CD1c-positive myeloid dendritic cell (primary cell): ENCODE results near the gene CEP131.

Source experiments
- DNase-seq: peaks from one replicate; pipeline ENCODE4 v3.0.0-alpha.2; 2016; ENCODE audit errors: extremely low spot score

The CEP131 gene

DNA sequence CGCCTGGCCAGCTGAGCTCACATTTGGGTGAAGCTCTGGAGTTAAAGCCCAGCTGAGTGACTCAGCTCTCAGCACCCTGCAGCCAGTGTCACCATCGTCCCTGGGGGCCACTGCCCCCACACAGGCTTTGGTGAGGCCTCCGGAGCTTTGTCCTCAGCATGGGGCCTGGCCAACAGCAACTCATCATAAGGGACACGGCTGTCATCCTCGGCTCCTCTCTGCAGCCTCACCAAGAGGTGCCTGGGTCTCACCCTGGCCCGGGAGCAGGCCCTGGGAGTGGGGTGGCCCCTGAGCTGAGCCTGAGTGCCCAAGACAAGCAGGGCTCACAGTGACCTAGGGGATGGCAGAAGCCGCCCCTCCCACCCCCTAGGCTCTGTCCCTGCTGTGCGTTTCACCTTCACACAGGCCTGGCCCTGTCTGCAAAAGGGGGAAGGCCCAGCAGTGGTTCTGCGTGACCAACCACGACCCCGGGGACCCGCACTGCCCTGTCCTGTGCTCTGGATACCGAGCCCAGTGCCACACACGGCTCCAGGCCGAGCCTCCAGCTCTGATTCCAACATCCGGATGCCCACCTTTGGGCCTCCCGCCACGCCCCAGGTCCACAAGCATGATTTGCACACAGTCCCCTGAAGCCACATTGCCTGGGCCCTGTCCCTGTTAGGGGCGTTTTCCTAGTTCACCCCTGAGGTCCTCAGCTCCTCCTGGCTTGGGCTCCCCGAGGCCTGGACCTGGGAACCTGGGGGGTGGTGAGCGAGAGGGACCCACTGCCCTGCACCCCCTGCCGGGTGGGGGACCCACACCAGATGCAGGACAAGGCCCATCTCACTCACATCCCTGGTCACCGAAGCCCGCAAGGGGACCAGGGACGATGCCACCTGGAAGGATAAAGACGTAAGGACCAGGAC lies 34.9 kb downstream of the CEP131 start:
- no peak for DNase-seq

DNA sequence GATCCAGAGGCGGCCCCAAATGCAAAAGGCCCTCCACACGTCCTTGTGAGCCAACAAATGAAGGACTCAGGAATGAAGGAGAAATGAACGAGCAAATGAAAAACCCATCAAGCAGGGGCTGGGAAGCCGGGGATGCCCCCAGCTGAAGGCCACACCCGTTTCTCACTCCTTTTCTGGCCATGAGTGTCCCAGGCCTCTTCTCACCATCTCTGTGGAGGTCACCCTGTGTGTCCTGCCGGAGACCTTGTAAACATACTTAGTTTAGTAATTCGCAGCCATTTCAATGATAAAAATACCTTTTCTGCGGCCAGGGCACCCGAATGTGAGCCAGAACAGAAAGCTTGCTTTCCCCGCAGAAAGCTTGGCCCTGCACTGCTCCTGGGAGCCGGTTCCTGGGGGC lies 35.6 kb downstream of the CEP131 start:
- no peak for DNase-seq

DNA sequence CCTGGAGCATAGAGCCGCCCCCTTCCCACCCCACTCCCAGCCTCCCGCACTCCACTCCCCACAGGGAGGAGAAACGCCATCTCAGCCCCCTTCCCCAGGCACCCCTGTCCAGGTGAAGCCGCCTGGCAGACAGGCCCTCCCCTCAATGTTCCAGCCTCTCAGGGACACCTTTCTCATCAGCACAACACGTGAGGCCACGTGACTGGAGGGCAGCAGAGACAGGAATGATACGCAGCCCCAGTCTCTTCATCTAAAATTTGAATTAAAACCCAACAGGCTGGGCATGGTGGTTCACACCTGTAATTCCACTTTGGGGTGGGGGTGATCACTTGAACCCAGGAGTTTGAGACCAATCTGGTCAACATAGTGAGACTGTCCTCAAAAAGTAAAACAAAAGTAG lies 36.6 kb downstream of the CEP131 start:
- no peak for DNase-seq

DNA sequence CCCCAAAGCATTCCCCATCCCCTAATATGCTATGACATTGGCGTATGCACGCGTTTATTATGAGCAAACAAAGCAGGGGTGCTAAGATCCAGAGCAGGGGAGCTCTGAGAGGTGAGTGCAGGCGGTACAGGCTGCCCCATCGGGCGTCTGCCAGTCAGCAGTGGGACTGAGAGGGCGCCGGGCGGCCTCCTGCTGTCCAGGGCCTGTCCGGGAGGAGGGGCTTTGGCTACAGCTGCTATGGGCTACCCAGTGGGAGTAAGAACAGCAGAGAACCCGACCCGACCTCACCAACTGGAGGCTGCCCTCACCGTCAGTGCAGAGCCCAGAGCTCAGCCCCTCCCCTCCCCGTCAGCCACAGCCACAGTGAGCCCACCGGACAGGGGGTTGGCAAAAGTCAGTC lies 38.2 kb downstream of the CEP131 start:
- no peak for DNase-seq

DNA sequence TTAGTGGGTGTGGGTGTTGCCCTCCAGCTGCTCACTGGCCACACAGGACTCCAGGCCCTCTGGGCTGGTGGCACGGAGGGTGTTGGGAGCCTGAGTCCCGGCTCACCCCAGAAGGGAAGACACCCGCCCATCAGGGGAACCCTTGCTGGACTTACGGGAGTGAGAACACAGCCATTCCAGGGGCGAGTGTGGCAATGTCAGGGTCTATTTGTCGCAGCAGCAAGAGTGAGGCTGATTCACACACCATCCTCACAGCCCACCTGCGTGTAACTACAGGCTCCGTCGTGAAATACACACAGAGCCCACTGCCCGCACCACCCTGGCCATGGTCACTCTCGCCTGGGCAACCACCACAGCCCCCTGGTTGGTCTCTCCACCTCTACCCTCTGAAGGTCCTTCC lies 39.0 kb downstream of the CEP131 start:
- no peak for DNase-seq

DNA sequence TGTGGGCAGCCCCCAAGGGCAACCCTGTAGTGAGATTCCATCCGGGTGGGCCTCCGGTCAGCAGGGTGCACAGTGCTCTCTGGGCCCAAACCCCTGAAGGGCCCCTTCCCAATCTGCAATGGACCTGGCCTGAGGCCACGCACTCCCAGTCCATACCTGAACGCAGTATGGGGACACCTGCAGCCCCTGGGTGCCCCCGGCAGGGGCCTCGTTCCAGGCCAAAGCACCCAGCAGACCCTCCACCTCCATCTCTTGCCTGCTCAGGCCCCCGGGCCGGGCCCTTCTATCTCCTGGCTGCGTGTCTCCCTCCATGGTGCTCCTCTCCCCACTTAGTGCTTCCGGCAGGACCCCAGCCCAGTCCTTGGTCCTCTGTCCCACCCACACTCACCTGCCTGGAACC lies 39.4 kb downstream of the CEP131 start:
- no peak for DNase-seq

DNA sequence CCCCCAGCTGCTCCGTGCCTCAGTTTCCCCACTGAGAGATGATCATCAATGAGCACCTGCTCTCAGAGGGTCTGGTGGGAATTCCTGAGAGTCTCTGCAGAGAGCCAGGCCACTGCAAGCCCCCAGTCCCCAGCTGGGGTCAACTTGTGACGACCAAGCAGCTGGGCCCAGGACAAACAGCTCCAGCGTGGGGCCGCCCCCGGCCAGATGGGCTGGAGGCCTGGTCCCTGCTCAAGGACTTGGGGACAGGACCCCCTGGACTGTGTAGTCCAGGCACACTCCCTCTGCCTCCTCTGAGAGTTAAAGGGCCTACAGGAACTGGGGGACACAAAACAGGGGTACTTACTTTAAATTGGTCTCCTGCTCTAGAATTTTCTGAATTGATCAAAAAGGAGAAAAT lies 40.2 kb downstream of the CEP131 start:
- DNase-seq, result no peak

DNA sequence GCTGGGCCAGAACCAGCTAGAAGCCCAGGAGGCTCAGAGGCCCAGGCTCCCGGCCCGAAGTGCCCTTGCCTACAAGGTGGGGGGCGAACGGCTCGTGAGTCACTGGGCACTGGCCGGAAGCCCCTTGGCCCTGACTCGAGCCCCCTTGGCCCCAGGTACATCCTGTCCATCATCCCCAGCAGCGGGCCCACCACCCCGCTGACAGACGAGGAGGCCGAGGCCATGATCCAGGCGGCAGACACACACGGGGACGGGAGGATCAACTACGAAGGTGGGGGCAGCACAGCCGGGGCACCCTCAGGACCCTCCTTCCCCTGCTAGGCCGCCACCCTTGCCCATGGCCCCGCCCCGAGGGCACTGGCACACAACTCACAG lies 41.0 kb downstream of the CEP131 start:
- DNase-seq, result no peak

DNA sequence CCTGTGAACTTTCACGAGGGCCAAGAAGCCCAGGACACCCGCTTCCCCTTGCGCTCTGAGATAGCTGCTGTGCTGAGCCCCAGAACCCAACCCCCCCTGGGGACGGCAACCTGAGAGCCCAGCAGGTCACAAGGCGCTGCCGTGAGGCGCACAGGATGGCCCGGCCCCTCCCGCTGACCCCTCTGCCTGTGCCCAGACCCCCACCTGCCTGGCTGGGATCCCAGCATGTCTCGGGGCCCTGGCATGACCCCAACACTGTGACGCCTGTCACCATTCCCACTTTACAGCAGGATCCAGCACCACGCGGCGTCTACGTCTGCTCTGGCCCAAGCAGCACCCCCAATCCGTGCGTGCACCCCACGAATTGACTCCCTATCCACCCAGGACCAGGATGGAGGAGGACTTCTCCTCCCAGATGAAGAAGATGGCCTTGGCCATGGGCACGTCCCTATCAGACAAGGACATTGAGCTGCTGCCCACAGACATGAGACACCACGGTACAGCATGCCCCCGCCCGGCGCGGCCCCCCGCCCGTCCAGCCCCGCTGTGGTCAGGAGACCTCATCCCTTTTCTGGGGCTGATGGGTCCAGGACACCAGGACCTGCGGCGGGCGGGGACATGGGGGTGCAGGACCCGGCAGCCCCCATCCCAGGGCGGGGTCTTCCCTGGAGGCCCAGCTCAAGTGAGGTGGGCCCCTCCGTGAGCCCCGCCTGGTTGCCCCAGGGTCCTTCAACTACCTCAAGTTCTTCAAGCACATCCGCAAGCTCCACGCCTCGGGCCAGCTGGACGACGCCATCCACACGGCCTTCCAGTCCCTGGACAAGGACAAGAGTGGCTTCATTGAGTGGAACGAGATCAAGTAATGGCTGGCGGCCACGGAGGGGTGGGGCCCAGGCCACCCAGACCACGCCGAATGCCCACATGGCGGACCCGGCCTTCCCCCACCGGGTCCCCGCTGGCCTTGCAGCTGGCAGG lies 41.6 kb downstream of the CEP131 start:
- no peak for DNase-seq

DNA sequence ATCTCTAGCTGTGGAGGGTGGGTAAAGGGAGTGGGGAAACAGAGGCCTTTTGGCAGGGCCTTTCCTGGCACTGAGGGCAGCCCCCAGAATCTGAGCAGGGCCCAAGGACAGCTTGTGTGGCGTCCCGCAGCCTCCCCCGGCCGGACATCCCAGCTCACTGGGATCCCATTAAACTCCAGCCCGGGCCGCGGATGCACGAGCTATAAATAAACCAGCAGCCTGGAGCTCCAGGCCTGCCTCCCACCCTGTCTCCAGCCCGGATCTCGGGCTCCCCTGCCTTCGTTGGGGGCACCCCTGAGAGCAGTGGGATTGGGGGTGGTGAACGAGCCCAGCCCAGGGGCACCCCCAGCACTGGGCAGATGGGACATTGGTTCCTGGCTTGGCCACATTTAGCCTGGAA lies 42.9 kb downstream of the CEP131 start:
- no peak for DNase-seq

DNA sequence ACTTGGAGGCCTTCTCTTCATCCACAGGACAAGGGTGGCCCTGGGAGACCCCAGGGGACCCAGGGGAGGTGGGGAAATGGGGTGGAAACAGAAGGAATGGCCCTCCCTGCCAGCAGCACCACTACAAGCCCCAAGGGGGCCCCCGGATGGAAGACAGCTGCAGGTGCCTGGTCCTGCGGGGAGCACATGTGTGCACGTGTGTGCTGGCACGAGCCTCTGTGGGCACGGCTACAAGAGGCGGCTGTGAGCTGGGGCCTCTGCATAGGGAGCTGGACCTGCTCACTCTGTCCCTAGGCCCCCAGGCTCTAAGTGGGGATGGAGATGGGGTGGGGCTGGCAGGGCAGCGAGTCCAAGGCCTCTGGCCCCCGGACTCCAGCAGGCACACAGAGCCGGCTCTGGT lies 43.5 kb downstream of the CEP131 start:
- DNase-seq, result no peak

DNA sequence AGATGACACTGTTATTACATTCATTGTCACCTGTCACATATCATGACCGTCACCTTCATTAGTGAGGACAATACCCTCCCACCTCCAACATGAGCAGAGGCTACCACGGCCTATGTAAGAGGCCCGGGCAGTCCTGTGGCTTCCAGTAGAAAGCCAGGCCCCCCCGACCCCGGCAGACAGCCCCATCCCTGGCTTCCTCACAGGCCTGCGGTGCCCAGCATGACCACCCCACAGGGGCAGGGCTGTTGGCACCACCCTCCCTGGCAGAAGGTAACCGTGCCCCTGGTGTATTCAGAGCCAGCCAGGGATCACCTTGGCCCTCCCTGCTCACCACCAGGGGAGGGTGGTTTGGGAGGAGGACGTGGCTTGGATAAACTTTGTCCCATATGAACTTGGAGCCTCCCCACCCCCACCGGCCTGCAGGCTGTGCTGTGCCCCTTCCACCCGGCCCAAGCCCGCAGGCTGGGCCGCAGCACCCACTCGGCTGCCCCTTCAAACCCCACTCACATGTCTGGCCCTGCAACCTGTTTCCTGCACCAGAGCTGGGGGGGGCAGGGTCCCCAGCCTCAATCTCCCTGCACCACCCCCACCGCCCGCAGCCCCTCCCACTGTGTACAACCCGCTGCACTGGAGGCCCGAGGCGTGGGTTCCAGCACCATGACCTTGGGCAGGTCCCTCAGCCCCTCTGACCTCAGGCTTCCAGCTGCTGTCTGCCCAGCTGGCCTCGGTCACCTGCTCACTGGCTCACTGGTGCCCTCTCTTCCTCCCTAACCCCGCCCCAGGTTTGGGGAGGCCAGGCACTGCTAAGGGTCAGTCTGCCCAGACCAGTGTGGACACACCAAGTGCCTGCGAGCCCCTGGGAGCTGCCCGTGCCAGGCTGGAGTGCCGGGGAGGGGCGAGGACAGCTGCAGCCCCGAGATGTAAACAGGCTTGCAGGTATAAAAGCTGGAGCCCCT lies 44.4 kb downstream of the CEP131 start:
- no peak for DNase-seq

DNA sequence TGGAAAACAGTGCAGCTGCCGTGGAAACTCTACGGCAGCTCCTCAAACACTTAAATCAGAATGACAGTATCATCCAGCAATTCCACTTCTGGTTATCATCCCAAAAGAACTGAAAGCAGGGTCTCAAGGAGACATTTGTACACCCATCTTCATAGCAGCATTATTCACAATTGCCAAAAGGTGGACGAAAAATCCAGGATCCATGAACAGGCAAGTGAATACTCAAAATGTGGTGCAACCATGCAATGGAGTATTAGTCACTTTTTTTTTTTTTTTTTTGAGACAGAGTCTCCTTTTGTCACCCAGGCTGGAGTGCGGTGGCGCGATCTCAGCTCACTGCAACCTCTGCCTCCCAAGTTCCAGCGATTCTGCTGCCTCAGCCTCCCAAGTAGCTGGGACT lies 46.1 kb downstream of the CEP131 start:
- DNase-seq, result no peak

DNA sequence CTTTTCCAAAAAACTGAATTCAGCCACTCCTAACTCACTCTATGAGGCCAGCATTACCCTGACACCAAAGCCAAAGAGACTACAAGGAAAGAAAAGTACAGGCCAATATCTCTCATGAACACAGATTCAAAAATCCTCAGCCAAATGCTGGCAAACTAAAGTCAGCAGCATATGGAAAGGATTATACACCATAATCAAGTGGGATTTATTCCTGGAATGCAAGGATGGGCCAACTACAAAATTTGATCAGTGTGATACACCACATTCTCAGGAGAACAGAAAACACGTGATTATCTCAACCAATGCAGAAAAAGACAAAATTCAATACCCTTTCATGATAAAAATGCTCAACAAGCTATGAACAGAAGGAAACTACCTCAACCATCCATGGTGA lies 49.0 kb downstream of the CEP131 start:
- no peak for DNase-seq

DNA sequence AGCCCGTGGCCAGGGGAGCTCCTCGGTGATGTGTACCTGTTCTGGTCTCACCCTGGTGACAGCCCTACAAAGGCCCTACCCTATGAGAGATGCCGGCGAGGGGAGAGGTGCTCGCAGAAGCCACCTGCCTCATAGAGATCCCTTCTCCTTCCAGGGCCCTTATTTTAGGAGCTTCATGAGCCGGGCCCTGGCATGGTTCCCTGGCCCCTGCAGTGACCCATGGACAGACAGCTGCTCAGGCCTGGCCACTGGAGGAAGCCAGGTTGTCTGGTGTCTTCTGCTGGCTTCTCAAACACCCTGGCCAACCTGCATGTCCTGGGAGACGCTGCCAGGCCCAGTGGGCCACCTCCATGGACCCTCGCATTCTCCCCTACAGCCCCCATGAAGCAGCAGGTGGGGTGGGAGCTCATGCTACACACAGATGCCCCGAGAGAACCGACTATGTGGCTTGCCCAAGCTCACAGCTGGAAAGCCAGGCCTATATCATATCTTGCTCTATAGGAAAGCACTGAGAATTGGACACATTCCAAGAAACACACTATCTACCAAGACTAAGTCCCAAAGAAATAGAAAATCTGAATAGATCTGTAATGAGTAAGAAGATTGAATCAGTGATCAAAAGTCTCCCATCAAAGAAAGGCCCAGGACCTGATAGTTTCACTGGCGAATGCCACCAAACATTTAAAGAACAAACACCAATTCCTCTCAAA lies 49.6 kb downstream of the CEP131 start:
- no peak for DNase-seq

DNA sequence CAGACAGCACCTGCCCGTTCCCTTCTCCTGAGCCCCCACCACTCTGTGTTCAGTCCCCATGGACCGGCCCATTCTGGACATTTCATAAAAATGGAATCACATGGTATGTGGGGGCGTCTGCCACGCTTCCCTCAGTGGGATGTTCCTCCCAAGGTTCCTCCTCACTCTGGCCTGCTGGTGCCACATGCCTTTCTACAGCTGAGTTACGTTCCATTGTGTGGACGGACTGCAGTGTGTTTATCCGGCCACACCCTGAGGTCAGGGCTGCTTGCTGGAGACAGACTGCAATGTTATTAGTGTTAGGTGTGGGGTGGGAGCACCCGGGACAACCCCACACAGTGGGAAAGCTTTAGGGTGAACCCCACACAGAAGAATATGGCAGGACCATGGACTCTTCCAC lies 50.8 kb downstream of the CEP131 start:
- DNase-seq, result peak; percentile 62

DNA sequence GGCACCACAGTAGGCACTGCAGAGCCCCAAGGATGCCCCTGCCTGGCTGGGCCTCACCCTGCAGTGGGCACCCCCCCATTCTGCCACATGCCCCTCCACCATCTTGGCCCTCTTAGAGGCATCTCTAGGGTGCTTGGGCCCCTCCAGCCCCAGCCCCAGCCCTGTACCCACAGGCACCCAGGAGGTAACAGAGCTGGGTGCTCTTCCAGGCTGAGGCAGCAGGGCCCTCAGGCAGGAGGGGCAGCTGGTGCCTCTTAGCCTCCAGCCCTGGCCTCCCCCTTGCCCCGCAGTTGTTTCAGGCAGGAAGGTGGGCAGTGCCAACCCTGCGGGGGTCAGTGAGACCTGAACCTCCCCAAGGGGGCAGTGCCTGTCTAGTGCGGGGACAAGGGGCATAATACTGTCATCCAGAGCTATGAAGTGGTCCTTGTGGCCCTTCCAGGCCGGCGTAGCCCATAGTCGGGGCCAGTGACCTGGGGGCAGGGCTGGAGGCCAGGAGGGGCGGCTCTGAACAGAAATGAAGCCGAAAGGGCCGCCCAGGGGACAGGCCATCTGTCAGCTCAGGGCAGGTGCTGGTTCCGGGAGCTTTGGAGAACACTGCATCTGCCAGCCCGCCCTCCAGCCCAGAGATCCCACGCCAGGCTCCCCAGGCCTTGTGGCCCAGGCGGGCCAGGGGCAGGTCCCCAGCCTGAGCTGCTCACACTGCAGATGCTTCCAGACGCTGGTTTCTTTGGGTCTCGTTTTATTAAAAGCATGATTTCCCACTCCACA lies 51.9 kb downstream of the CEP131 start:
- no peak for DNase-seq

DNA sequence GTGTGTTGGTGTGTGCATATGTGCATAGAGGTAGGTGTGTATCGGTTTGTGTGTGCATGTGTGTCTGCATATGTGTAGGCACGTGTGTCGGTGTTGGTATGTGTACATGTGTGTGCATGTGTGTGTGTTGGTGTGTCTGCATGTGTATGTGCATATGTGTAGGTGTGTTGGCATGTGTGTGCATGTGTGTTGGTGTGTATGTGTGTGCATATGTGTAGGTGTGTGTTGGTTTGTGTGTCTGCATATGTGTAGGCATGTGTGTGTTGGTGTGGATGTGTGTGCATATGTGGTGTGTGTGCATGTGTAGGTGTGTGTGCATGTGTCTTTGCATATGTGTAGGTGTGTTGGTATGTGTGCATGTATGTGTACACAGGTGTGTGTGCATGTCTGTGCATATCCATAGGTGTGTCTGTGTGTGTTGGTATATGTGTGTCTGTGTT lies 52.9 kb downstream of the CEP131 start:
- no peak for DNase-seq

DNA sequence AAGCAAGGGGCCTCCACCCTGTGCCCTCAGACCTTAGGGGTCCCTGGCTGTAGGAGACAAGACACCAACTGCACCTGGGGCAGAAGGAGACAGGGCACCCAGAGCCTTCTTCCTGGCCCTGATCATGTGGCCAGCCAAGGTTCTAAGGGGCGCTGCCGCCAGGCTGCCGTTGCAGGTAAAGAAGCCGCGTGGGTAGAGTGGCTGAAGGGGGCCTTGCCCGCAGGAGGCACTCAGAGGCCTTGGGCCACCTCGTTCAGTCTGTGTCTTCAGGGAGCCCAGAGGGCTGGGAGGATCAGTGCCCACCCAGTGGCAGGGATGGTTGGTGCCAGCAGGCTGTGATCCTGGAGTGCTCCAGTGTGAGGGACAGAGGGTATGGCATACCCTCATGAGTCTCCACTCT lies 55.1 kb downstream of the CEP131 start:
- DNase-seq, result no peak

DNA sequence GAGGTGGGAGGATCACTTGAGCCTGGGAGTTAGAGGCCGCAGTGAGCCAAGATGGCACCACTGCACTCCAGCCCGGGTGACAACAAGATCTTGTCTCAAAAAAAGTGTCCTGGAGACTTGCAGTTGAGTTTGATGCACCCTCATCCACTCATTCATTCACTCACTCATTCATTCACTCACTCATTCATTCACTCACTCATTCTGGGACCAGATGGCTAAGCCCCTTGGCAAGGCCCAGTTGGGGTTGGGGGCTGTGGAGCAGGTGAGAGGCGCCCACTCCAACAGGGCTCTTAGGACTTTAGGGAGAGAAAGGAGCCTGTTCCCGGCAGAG lies 55.6 kb downstream of the CEP131 start:
- DNase-seq, result no peak
